HL-60 (cell line): ENCODE data around the gene PLXNA3.
A peak's percentile ranks its signal among the peaks of the same experiment; 100 is the strongest.

Experiments
- DNase-seq, 2 experiments: peaks; one replicate each; pipeline ENCODE4 v3.0.0-alpha.2; 2010 to 2020; ENCODE audit warnings: low read depth in 1 of 2, low spot score in 1 of 2
- H3K27ac ChIP-seq: fragments of 250-450 bp; sonication (Bioruptor Pico); replicated peaks from 2 replicates; pipeline ENCODE4 v1.5.1; 2020; ENCODE audit warnings: mild to moderate bottlenecking, moderate library complexity
- H3K27me3 ChIP-seq: fragments of 250-450 bp; sonication (Bioruptor Pico); 2 replicates; pipeline ENCODE4 v1.5.1; 2021; ENCODE audit warnings: mild to moderate bottlenecking, moderate library complexity; ENCODE audit not compliant: insufficient read depth, poor library complexity, severe bottlenecking
- H3K4me3 ChIP-seq: replicated peaks from 2 replicates; pipeline ENCODE4 v1.5.1; 2011; ENCODE audit warnings: mild to moderate bottlenecking, control low read depth, low read length; ENCODE audit not compliant: insufficient read depth
- CTCF ChIP-seq: IDR thresholded peaks from one replicate; pipeline ENCODE4 v1.5.1; 2011; ENCODE audit warnings: low read length, control low read depth, inconsistent platforms; ENCODE audit not compliant: insufficient read depth
- GABPA ChIP-seq: IDR thresholded peaks from 2 replicates; pipeline ENCODE4 v1.6.1; 2012; ENCODE audit warnings: low read depth
- POLR2AphosphoS5 ChIP-seq: IDR thresholded peaks from 2 replicates; pipeline ENCODE4 v1.6.1; 2012; ENCODE audit warnings: low read depth
- SPI1 ChIP-seq: IDR thresholded peaks from 2 replicates; pipeline ENCODE4 v1.6.1; 2012; ENCODE audit warnings: low read depth, mild to moderate bottlenecking, borderline replicate concordance
- TF ChIP-seq, protein P1 (sequence below): IDR thresholded peaks from 2 replicates; pipeline ENCODE4 v1.6.1; 2012; ENCODE audit warnings: low read depth; ENCODE audit not compliant: insufficient replicate concordance

The PLXNA3 gene

GRCh38 chrX:154476821-154477220 lies 18.7 kb downstream of the PLXNA3 start:
- TF ChIP-seq CTCF (no peak), SPI1 (no peak), GABPA (no peak), POLR2AphosphoS5 (no peak)
- TF ChIP-seq, protein P1, sequence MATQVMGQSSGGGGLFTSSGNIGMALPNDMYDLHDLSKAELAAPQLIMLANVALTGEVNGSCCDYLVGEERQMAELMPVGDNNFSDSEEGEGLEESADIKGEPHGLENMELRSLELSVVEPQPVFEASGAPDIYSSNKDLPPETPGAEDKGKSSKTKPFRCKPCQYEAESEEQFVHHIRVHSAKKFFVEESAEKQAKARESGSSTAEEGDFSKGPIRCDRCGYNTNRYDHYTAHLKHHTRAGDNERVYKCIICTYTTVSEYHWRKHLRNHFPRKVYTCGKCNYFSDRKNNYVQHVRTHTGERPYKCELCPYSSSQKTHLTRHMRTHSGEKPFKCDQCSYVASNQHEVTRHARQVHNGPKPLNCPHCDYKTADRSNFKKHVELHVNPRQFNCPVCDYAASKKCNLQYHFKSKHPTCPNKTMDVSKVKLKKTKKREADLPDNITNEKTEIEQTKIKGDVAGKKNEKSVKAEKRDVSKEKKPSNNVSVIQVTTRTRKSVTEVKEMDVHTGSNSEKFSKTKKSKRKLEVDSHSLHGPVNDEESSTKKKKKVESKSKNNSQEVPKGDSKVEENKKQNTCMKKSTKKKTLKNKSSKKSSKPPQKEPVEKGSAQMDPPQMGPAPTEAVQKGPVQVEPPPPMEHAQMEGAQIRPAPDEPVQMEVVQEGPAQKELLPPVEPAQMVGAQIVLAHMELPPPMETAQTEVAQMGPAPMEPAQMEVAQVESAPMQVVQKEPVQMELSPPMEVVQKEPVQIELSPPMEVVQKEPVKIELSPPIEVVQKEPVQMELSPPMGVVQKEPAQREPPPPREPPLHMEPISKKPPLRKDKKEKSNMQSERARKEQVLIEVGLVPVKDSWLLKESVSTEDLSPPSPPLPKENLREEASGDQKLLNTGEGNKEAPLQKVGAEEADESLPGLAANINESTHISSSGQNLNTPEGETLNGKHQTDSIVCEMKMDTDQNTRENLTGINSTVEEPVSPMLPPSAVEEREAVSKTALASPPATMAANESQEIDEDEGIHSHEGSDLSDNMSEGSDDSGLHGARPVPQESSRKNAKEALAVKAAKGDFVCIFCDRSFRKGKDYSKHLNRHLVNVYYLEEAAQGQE = no peak
- H3K4me3 ChIP-seq = no peak overlapping the region
- DNase-seq = no peak
- no peaks in the 10 kb centered on the region for H3K27me3 ChIP-seq
- no peak overlapping the region for H3K27ac ChIP-seq

GRCh38 chrX:154477891-154478477 lies 19.9 kb downstream of the PLXNA3 start:
- Histone ChIP-seq H3K27ac (peak overlapping the region; percentile 36; the same call in 1 of the 2 replicates), H3K27me3 (no peaks in the 10 kb centered on the region), H3K4me3 (peak overlapping the region; percentile 63)
- TF ChIP-seq POLR2AphosphoS5 (no peak), GABPA (no peak), SPI1 (no peak), CTCF (no peak)
- TF ChIP-seq, protein P1 = no peak
- DNase-seq = no peak

- peak; percentile 78 to 88 for DNase-seq
- H3K4me3 ChIP-seq = peak within 1 kb of the TSS; percentile 63
These were observed 20.9 kb downstream of the PLXNA3 start, which contains the start of gene LAGE3 for GRCh38 chrX:154478728-154479622. Gene LAGE3 (minus strand): TSS chrX:154479281. CDS start chrX:154478915, 366 bp downstream.

More at GRCh38 chrX:154478728-154479622, 20.9 kb downstream of the PLXNA3 start, which contains the start of gene LAGE3:
- Histone ChIP-seq H3K27me3 (no peaks in the 10 kb centered on the region), H3K27ac (peak within 1 kb of the TSS; percentile 92)
- TF ChIP-seq, protein P1 = no peak
- TF ChIP-seq POLR2AphosphoS5 = peak; percentile 55; the same call in 1 of the 2 replicates
